IPS-NIHi11 (cell line): ENCODE data around the gene RPL6.
"Not testable (repeated sequence)": the region's sequence is repeated elsewhere in the genome, so short reads cannot be mapped to it uniquely, and the experiment has no call there.

Experiments
- DNase-seq: peaks from one replicate; pipeline ENCODE4 v3.0.0; 2012; ENCODE audit warnings: mixed read lengths, low spot score

Gene RPL6

DNA sequence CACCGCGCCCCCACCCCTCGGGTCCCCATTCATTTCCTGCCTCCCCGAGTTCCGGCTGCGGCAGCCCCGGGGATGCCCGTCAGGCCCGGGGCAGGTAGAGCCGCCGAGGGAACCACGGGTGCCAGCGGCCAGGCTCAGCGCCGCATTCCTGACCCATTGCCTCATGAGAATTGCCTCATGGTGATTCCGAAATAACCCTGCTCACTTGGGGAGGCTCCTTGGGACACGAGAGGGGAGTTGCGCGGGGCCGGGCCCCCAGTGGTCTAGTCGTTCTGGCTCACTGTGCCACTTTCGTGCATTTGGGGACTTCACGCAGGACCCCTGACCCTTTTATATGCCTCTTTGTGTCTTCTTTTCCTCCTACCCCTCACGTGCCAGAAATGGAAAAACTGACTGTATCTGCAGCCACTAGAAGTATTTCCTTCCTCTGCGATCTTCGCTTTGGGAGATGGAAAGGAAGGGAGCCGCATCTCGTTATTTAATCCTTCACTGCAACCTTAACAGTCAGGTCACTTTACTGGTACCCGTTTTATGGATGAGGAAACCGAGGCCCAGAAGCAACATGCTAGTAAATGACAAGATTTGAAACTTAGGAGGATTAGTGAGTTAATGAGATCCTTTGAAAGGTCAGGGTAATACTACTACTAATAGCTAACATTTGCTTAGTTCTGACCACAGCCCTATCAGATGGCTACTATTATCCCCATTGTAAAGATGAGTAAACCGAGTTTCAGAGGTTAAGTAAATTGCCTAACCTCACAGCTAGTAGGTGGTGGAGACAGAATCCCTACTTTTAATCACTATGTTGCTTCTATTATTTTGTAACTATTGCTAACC is 10.1 kb upstream of the RPL6 start:
- no peak for DNase-seq

DNA sequence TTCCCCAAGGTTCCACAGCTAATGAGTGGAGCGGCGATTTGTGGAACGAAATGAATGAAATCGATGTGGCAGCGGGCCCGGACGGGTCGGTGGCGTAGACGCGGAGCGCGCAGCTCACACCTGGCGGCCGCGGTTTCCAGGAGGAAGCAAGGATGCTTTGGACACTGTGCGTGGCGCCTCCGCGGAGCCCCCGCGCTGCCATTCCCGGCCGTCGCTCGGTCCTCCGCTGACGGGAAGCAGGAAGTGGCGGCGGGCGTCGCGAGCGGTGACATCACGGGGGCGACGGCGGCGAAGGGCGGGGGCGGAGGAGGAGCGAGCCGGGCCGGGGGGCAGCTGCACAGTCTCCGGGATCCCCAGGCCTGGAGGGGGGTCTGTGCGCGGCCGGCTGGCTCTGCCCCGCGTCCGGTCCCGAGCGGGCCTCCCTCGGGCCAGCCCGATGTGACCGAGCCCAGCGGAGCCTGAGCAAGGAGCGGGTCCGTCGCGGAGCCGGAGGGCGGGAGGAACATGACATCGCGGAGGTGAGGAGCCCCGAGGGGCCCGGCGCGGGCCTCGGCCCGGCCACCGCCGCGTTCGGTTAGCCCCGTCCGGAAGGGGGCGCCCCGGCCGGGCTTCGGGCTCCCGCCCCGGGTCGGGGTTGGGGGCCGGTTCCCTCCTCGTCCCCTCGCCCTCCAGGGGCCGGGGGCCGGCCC is 9.3 kb upstream of the RPL6 start, which contains the start of gene PTPN11:
TSS of gene PTPN11 (plus strand) at position 340 of the 689 bp plus-strand sequence. CDS start at position 505, 165 bp downstream.
- DNase-seq = peak; percentile 92

DNA sequence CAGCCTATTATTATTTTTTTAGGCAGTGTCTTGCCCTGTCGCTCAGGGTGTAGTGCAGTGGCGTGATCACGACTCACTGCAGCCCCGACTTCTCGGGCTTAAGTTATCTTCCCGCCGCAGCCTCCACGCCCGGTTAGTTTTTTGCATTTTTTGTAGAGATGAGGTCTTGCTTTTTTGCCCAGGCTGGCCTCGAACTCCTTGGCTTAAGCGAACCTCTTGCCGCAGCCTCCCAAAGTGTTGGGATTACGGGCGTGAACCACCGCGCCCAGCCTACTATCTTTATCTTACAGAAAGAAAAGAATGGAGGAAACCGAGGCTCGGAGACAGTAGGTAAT is 8.8 kb upstream of the RPL6 start:
- no peak for DNase-seq

DNA sequence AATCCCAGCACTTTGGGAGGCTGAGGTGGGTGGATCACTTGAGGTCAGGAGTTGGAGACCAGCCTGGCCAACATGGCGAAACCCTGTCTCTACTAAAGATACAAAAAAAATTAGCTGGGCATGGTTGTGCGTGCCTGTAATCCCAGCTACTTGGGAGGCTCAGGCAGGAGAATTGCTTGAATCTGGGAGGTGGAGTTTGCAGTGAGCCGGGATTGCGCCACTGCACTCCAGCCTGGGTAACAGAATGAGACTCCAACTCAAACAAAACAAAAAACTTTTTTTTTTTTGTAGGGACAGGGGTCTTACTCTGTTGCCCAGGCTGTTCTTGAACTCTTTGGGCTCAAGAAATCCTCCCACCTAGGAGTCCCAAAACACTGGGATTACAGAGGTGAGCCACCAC is 6.1 kb upstream of the RPL6 start:
- not testable (repeated sequence) for DNase-seq

DNA sequence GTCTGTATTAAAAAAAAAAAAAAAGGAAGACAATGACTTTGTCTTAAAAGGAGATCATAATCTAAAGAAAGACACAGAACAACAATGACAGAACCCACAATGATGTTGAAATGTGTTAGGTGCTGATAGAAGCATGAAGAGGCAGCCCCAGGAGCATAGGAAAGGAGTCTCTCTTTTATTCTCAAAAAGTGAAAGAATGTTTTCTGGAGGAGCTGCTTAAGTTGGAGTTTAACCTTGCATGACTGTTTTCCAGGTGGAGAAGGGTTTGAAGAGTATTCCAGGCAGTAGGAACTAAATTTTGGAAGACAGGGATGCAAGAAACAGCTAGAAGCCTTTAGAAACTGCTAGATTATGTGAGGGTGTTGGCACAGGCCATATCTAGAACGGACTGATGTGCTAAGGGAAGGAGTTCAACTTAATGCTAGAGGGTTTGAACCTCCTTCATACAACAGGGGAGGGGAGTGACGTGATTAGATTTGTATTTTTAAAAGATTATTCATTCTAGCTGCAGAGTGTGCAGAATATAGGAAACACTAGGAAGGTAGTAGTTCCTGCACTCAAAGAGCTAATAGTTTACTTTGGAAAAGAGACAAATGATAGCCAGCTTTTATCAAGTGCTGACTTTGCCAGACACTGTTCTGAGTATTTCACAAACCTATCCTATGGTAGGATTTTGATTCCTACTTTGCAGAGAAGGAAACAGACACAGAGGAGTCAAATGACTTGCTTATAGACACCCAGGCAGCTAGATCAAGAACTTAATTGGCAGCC is 4.6 kb upstream of the RPL6 start:
- DNase-seq = no peak

- no peak for DNase-seq
Measured at GRCh38 chr12:112409906-112410244, 470 bp upstream of the RPL6 start.

- no peak for DNase-seq
Measured at GRCh38 chr12:112408621-112409020, 784 bp downstream of the RPL6 start.

DNA sequence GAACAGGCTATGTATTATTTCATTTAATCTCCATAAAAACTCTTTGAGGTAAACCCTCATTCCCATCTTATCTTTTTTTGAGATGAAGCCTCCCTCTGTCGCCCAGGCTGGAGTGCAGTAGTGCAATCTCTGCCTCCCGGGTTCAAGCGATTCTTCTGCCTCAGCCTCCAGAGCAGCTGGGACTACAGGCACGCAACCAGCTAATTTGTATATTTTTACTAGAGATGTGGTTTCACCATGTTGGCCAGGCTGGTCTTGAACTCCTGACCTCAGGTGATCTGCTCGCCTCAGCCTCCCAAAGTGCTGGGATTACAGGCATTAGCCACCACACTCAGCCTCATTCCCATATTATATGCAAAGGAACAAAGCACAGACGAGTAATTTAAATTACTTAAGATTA is 1.7 kb downstream of the RPL6 start:
- not testable (repeated sequence) for DNase-seq

- DNase-seq = no peak
Measured at GRCh38 chr12:112406519-112407488, 2.6 kb downstream of the RPL6 start.

- no peak for DNase-seq
Measured at GRCh38 chr12:112401903-112402498, 7.4 kb downstream of the RPL6 start.

GRCh38 chr12:112401054-112401453 is 8.4 kb downstream of the RPL6 start:
- no peak for DNase-seq

GRCh38 chr12:112393328-112393727 is 16.1 kb downstream of the RPL6 start:
- no peak for DNase-seq

GRCh38 chr12:112389922-112390654 is 19.3 kb downstream of the RPL6 start:
- not testable (repeated sequence) for DNase-seq

DNA sequence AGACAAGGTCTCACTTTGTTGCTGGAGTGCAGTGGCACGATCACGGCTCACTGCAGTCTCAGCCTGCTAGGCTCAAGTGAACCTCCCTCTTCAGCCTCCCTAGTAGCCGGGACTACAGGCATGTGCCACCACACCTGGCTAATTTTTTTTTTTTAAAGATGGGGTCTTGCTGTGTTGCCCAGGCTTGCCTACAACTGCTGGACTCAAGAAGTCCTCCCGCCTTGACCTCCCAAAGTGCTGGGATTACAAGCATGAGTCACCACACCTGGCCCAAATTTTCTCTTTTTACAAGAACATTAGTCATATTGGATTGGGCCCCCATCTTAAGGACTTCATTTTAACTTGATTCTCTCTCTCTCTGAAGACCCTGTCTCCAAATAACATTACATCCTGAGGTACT is 20.2 kb downstream of the RPL6 start:
- no peak for DNase-seq

DNA sequence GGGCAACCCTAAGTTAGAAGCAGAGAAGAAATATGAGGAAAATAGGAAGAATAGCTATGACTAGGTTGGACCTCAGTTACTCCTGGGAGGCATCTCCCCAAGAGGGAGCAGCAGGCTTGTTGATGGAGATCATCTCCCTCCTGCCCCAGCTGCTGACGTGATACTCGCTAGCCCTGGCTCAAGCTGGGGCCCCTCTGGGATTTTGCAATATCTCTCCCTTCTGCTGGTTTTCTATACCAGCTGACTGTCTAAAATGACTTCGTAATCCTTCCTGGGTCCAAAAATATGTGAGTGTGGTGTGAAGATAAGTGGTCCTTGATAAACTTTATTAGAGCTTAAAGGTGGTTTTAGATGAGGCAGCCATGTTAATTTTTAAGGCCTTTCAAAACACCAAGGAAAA is 22.7 kb downstream of the RPL6 start:
- DNase-seq = no peak

DNA sequence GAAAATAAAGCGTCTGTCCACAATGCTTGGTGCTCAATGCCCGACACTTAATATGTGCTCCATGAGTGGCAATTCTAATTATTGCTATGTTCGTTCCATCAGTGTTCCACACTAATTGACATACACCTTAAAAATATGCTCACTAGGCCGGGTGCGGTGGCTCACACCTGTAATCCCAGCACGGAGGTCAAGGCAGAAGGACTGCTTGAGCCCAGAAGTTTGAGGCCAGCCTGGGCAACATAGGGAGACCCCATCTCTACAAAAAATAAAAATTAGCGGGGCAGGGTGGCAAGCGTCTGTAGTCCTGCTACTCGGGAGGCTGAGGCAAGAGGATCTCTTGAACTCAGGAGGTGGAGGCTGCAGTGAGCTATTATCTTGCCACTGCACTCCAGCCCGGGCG is 26.5 kb downstream of the RPL6 start:
- no peak for DNase-seq

- peak; percentile 99 for DNase-seq
Measured at GRCh38 chr12:112381883-112382796, 27.3 kb downstream of the RPL6 start, which contains the start of gene HECTD4. TSS of gene HECTD4 (minus strand) at chr12:112382431. CDS start at chr12:112382128, 303 bp downstream.

DNA sequence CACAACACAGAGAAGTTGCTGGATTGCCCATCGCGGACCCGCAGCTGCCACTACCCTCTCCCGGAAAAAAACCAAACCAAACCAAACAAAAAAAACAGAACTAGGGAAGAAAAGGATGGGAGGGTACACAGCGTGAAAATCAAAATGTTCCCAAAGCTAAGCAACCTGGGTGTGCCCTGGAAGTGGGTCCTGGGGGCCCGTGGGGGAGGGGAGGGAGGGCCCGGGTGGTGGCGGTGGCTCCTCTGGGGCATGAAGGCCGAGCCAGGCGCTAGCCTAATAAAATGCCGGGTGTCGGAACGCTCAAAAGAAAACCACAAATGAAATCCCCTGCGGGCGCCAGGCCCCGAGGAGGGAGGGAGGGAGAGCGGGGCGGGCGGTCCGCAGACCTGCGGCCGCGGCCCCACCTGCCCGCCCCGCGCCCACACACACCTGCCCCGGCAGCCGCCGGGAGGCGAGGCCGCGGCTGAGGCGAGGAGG is 28.0 kb downstream of the RPL6 start:
- no peak for DNase-seq
